Measurements from ENCODE around the gene DNAJC13. TPM values are rescaled to one million over a fixed set of nuclear protein-coding genes. Genes with fewer than 3 reads are reported as not detected.
"Not testable (repeated sequence)": the region's sequence is repeated elsewhere in the genome, so short reads cannot be mapped to it uniquely, and the experiment has no call there.

Gene DNAJC13
- total and polyA plus RNA-seq, 8 donors = 6.5 to 197 (median 46.8) TPM

DNA sequence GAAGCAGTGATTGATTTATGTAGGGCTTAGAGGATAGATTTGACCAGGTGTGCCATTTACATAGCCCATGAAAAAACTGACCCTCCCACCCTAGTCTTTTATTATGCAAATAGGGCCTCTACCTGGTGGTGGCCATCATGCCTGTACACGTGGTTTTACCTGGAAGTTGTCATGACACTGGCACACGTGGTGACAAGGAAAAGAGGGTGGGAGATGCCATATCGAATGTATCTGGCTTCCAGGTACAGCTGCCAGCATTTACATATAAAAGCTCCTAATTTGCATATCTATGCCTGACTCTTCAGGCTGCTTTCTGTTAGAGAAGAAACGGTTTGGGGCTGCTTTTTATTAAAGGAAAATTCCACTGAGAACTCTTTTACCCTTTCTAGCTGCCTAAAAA, 35.0 kb upstream of the DNAJC13 start:
- intact Hi-C loops (cut with DNase I; ENCODE audit: low total_unique reads) = no loop called here

GRCh38 chr3:132382688-132383194, 34.6 kb upstream of the DNAJC13 start:
- Histone ChIP-seq H3K9me3 (no peaks in the 10 kb centered on the region), H3K4me3 (no peak overlapping the region), H3K36me3 (no peaks in the 10 kb centered on the region), H3K27me3 (no peaks in the 10 kb centered on the region), H3K4me1 (no peaks in the 10 kb centered on the region), H3K27ac (no peak overlapping the region)
- intact Hi-C loops (cut with DNase I; ENCODE audit: low total_unique reads) = no loop called here
- no peak for DNase-seq
- TF ChIP-seq POLR2AphosphoS5 (IDR thresholded peaks at IDR 0.05) (no peak), EP300 (IDR thresholded peaks at IDR 0.05) (no peak), POLR2A (IDR thresholded peaks at IDR 0.05) (no peak)
- TF ChIP-seq, protein P1, sequence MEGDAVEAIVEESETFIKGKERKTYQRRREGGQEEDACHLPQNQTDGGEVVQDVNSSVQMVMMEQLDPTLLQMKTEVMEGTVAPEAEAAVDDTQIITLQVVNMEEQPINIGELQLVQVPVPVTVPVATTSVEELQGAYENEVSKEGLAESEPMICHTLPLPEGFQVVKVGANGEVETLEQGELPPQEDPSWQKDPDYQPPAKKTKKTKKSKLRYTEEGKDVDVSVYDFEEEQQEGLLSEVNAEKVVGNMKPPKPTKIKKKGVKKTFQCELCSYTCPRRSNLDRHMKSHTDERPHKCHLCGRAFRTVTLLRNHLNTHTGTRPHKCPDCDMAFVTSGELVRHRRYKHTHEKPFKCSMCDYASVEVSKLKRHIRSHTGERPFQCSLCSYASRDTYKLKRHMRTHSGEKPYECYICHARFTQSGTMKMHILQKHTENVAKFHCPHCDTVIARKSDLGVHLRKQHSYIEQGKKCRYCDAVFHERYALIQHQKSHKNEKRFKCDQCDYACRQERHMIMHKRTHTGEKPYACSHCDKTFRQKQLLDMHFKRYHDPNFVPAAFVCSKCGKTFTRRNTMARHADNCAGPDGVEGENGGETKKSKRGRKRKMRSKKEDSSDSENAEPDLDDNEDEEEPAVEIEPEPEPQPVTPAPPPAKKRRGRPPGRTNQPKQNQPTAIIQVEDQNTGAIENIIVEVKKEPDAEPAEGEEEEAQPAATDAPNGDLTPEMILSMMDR (IDR thresholded peaks at IDR 0.05) = no peak

More for the DNA sequence above, 35.0 kb upstream of the DNAJC13 start:
- H3K36me3 ChIP-seq = no peaks in the 10 kb centered on the region
- no peaks in the 10 kb centered on the region for H3K4me1 ChIP-seq
- no peak for TF ChIP-seq POLR2AphosphoS5 (IDR thresholded peaks at IDR 0.05)
- no peak for TF ChIP-seq POLR2A (IDR thresholded peaks at IDR 0.05)
- TF ChIP-seq EP300 (IDR thresholded peaks at IDR 0.05) = no peak
- TF ChIP-seq, protein P1 (IDR thresholded peaks at IDR 0.05) = no peak
- no peaks in the 10 kb centered on the region for H3K9me3 ChIP-seq
- H3K27me3 ChIP-seq = no peaks in the 10 kb centered on the region
- WGBS, 5 donors = 45 to 70% (median 56%) methylated on average over 4 of the region's 4 CpGs
- DNase-seq = no peak
- H3K27ac ChIP-seq = no peak overlapping the region
- H3K4me3 ChIP-seq = no peak overlapping the region

GRCh38 chr3:132386259-132386658, 31.0 kb upstream of the DNAJC13 start:
- 91 to 96% (median 91%) methylated on average over 8 of the region's 8 CpGs for WGBS, 5 donors
- no peak for DNase-seq
- H3K4me1 ChIP-seq = no peaks in the 10 kb centered on the region
- H3K9me3 ChIP-seq = no peaks in the 10 kb centered on the region
- intact Hi-C loops (cut with DNase I; ENCODE audit: low total_unique reads) = no loop called here
- TF ChIP-seq POLR2AphosphoS5 (IDR thresholded peaks at IDR 0.05) (no peak), EP300 (IDR thresholded peaks at IDR 0.05) (no peak), POLR2A (IDR thresholded peaks at IDR 0.05) (no peak)
- TF ChIP-seq, protein P1 (IDR thresholded peaks at IDR 0.05) = no peak
- H3K27me3 ChIP-seq = no peaks in the 10 kb centered on the region
- no peak overlapping the region for H3K4me3 ChIP-seq
- H3K27ac ChIP-seq = no peak overlapping the region
- no peaks in the 10 kb centered on the region for H3K36me3 ChIP-seq

DNA sequence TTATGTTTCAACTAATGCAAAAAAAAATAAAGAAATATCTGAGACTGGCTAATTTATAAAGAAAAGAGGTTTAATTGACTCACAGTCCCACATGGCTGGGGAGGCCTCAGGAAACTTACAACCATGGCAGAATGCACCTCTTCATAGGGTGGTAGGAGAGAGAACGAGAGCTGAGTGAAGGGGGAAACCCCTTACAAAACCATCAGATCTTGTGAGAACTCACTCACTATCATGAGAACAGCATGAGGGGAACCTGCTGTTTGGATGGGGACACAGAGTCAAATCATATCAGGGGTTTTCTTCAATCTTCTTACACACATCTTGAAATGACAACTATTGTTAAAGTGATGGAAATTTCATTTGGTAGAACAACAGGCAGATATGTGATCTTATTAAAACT, 24.6 kb upstream of the DNAJC13 start:
- DNase-seq; H3K9me3 ChIP-seq; H3K4me1 ChIP-seq; H3K27me3 ChIP-seq; intact Hi-C loops (cut with DNase I; ENCODE audit: low total_unique reads); H3K27ac ChIP-seq; H3K4me3 ChIP-seq; H3K36me3 ChIP-seq: not testable (repeated sequence)
- 81 to 93% (median 86%) methylated on average over 1 of the region's 1 CpG for WGBS, 5 donors

DNA sequence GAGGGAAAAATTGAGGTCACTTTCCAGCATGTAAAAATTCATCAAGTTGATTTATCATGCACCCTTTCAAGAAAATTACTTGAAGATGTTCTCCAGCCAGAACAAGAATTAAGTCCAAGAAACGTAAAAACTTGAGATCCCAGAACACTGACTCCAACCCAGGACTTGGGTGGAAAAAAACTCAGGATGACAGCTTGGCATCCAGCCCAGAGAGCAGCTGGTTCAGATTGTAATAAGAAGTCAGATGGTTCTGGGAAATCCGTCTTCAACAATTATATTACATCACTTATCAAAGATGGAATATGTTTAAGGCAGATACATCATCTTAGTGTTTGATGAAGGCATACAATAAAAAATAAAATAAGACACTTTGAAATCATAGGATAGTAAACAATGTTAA, 23.0 kb upstream of the DNAJC13 start:
- Histone ChIP-seq H3K4me1 (no peaks in the 10 kb centered on the region), H3K9me3 (peaks cover 0 to 6% (median 2%) of the 10 kb centered on the region in 4 donors), H3K27ac (no peak overlapping the region), H3K36me3 (no peaks in the 10 kb centered on the region), H3K4me3 (no peak overlapping the region), H3K27me3 (no peaks in the 10 kb centered on the region)
- TF ChIP-seq, protein P1 (IDR thresholded peaks at IDR 0.05) = no peak
- TF ChIP-seq POLR2A (IDR thresholded peaks at IDR 0.05) (no peak), EP300 (IDR thresholded peaks at IDR 0.05) (no peak), POLR2AphosphoS5 (IDR thresholded peaks at IDR 0.05) (no peak)
- WGBS, 5 donors = 43 to 50% (median 48%) methylated on average over 2 of the region's 2 CpGs
- intact Hi-C loops (cut with DNase I; ENCODE audit: low total_unique reads) = no loop called here
- DNase-seq = peak in 1 of 2 donors; percentile 69
